KG1 (cell line): ENCODE results near the gene CNOT6L.
A peak's percentile ranks its signal among the peaks of the same experiment; 100 is the strongest.
"Not testable (repeated sequence)": the region's sequence is repeated elsewhere in the genome, so short reads cannot be mapped to it uniquely, and the experiment has no call there.

Experiments
- DNase-seq: peaks from one replicate; lab custom pipeline; 2025; lab: John Stamatoyannopoulos, UW

The CNOT6L gene

GRCh38 chr4:77782102-77782835 lies 36.9 kb downstream of the CNOT6L start:
- DNase-seq: no peak

DNA sequence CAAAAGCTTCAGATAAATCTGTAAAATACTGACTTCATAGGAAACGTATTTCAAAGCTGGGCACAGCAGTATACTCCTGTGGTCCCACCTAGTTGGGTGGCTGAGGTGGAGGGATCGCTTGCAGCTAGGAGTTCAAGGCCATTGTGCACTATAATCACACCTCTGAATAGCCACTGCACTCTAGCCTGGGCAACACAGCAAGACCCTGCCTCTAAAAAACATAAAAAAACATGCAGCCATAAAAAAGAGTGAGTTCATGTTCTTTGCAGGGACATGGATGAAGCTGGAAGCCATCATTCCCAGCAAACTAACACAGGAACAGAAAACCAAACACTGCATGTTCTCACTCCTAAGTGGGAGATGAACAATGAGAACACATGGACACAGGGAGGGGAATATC lies 38.4 kb downstream of the CNOT6L start:
- DNase-seq: not testable (repeated sequence)

GRCh38 chr4:77777135-77777807 lies 41.9 kb downstream of the CNOT6L start:
- DNase-seq: no peak

DNA sequence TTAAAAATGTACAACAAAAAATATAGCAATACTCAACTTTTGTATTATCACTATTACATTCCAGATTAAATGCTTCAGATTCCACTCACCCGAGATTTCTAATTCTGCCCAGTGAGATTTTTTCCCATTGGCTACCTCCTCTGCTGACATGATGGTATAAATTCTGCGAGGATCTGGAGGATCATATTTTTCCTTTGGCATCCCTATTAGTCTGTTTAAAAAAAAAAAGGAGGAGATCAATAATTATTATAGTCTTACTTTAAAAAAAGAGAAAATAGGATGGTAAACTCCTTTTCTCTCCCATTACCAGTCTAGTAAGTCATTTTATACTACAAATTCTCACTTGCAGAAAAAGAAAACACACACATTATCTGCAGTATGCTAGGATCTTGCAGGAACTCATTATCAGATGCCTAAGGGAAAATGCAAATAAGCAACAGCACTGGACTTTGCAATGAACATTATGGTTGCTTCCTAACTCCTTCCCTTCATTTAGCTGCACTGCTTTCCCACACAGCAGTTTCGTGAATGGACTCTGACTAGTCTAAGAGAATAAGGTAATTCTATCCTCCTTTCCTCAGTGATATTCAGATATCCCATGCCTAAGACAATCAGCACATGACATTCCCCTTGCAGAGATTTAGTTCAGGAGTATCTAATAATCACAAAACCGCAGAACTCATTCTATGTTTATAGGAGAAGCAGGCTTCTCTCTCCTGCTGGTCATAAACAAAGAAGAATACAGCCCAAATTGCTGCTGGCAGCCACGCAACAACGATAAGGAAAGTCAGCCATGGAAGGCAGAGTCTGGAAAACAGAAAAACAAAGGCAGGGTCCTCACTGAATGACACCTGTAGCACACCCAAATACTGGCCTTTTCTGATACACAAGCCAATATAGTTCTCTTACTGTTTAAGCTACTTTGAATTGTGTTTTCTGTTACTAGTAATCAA lies 42.7 kb downstream of the CNOT6L start:
- DNase-seq: no peak

DNA sequence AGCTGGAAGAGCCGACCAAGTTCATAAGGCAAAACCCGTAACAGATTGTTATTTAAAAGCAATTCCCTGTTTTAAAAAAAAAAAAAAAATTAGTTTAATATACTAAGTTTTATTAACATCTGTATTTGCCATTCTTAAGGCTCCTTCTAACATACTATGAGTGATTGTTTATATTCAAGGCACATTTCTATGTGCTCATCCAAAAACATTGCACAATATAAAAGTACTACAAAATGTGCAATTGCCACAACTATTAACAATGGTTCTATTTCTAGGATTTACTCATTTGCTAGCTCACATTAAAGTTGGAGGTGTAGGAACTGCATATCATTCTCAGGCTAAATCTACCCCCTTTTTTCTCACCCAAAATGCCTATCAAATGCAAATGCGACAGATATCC lies 46.1 kb downstream of the CNOT6L start:
- no peak for DNase-seq

DNA sequence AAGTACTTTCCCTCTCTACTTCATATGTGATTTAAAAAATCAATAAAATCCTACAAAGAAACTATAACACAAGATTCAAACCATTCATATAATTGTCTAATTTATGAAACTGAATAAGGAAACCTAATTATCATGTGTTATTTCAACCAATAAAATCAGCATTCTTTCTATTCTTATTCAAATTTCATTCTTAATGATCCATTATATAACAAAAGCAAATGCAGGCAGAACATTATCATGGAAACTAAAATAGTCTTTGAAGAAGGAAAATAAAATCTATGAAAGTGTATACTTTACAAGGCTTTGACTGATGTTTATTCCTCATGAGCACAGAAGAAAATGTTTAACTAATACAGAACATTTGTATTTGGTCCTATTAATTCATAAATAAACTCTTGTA lies 47.6 kb downstream of the CNOT6L start:
- DNase-seq: no peak

DNA sequence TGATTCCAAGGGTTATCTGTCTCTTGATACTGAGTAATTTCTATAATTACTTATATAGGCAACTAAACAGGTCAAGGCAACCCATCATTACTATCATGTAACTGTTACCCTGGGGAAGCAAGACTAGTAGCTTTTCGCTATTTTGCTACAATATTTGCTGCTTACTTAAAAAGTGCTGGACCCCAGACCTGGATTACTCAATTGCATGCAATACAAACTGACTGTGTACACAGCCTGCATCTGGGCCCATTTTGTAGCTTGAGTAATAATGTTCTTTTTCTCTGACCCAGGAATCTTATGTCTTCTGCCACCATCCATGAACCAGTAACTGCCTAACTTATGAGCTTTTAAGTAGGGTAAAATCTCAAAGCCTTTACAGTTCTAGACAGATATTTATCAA lies 53.4 kb downstream of the CNOT6L start:
- no peak for DNase-seq

DNA sequence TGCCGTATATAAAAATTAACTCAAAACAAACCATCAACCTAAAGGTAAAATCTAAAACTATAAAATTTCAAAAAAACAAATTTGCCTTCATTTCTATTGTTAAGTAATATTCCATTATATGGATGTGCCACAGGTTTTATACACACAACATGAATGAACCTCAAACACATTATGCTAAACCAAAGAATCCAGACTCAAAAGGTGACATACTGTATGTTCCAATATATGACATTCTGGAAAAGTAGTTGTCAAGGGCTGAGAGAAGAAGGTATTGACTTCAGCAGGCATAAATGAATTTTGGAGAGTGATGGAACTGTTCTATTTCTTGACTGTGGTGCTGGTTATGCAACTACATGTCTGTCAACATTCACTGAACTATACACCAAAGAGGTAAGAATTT lies 56.6 kb downstream of the CNOT6L start:
- no peak for DNase-seq

DNA sequence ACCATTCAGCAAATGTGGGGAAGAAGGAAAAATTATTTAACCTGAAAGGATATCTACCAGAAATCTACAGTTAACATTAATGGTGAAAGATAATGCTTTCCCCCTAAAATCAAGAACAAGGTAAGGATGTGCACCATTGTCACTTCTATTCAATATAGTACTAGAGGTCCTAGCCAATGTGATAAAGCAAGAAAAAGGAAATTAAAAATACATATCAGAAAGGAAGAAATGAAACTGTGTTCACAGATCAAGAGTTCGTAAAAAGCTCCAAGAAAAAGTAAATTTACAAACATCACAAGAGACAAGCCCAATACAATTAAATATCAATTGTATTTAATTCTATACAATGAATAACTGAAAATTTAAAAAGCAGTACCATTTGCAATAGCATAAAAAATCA lies 57.6 kb downstream of the CNOT6L start:
- no peak for DNase-seq

- DNase-seq: no peak
Observed at GRCh38 chr4:77758804-77759203, 60.4 kb downstream of the CNOT6L start.

DNA sequence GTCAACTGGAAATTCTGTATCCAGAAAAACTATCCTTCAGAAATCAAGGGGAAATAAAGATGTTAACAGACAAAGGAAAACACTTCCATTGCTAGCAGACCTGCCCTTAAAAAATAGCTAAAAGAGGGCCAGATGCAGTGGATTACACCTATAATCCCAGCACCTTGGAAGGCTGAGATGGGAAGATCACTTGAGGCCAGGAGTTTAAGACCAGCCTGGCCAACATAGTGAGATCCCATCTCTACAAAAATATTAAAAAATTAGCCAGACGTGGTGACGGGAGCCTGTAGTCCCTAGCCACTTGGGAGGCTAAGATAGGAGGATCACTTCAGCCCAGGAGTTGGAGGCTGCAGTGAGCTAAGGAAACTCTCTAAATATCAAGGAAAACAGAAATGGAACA lies 67.4 kb downstream of the CNOT6L start:
- no peak for DNase-seq

- DNase-seq: no peak
Observed at GRCh38 chr4:77745792-77746191, 73.4 kb downstream of the CNOT6L start.

DNA sequence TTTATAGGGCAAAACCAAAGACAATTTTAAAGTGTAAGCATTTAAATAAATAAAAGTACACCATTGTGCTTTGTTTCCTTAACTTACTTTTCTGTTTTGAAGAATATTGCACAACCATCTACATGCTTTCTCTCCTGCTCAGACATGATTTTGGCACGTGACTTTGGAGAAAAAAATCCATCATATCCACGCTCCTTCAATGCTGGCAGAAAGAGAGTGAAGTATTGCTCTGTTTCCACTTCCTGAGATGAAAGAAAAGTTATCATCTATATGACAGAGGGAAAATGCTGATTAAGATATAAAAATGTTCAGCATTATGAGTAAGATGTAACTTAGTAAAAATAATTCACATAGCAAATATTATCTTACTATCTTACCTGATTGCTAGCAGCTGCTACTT lies 77.1 kb downstream of the CNOT6L start:
- DNase-seq: no peak

- no peak for DNase-seq
Observed at GRCh38 chr4:77740480-77740879, 78.7 kb downstream of the CNOT6L start.

GRCh38 chr4:77734928-77735327 lies 84.2 kb downstream of the CNOT6L start:
- peak; percentile 69 for DNase-seq

GRCh38 chr4:77731656-77732055 lies 87.5 kb downstream of the CNOT6L start:
- no peak for DNase-seq

- no peak for DNase-seq
Observed at GRCh38 chr4:77728420-77728819, 90.7 kb downstream of the CNOT6L start.

- DNase-seq: no peak
Observed at GRCh38 chr4:77721073-77721472, 98.1 kb downstream of the CNOT6L start.

- DNase-seq: not testable (repeated sequence)
Observed at GRCh38 chr4:77718500-77718899, 100.7 kb downstream of the CNOT6L start.

GRCh38 chr4:77715414-77716290 lies 103.5 kb downstream of the CNOT6L start:
- no peak for DNase-seq

DNA sequence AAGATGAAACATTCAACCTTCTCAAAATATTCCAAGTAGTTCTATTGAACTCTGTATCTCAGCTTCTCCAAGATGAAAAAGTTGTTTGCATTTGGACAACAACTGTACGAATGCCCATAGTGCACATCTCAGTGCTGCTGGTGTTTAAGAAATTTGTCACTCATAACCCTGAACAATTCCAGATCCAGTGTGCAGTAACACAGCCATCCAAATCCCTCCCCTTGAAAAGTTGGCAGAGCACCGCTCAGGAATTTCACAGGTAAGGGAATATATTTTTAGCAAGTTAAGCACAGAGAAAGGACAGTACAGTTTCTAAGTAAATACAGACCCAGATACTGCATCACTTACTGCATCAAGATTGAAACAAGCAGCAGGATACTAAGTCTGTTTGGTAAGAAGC lies 104.7 kb downstream of the CNOT6L start:
- no peak for DNase-seq

- DNase-seq: no peak
Observed at GRCh38 chr4:77713884-77714283, 105.3 kb downstream of the CNOT6L start.
